Activated CD8-positive, alpha-beta T cell treated with anti-CD3 and anti-CD28 coated beads for 36 hours (primary cell): Measurements from ENCODE around the gene C1orf167. TPM values are rescaled to one million over a fixed set of nuclear protein-coding genes. Genes with fewer than 3 reads are reported as not detected.
A peak's percentile ranks its signal among the peaks of the same experiment; 100 is the strongest.

ENCODE experiments used
- ATAC-seq: fragments of 200-7000 bp; cut with Tn5 transposase; one replicate; pipeline ENCODE4 v1.10.0; 2021; ENCODE audit warnings: mild to moderate bottlenecking, moderate library complexity
- CTCF ChIA-PET: fragments of 350-600 bp; sonication (Branson Sonifier 250); formaldehyde crosslinking; loops from one replicate; lab custom pipeline; 2021; ENCODE audit warnings: antibody characterized with exemption; lab: Charles Lee
- POLR2A ChIA-PET: fragments of 350-600 bp; sonication (Branson Sonifier 250); formaldehyde crosslinking; loops from one replicate; lab custom pipeline; 2021; ENCODE audit warnings: antibody characterized with exemption; lab: Charles Lee
- DNase-seq: peaks from one replicate; pipeline ENCODE4 v3.0.0-alpha.2; 2020
- H3K27ac Mint-ChIP-seq: one replicate; pipeline ENCODE4 v1.8.0; 2021; ENCODE audit warnings: mild to moderate bottlenecking, mixed read lengths
- H3K27me3 Mint-ChIP-seq: one replicate; pipeline ENCODE4 v1.8.0; 2021; ENCODE audit warnings: mixed read lengths
- H3K36me3 Mint-ChIP-seq: one replicate; pipeline ENCODE4 v1.8.0; 2021; ENCODE audit warnings: low read depth, mixed read lengths
- H3K4me1 Mint-ChIP-seq: one replicate; pipeline ENCODE4 v1.8.0; 2021; ENCODE audit warnings: low read depth, mixed read lengths
- H3K4me3 Mint-ChIP-seq: one replicate; pipeline ENCODE4 v1.8.0; 2021; ENCODE audit warnings: mild to moderate bottlenecking, moderate library complexity, mixed read lengths
- H3K9me3 Mint-ChIP-seq: one replicate; pipeline ENCODE4 v1.8.0; 2021; ENCODE audit warnings: mixed read lengths
- intact Hi-C: fragments of 100-400 bp; cut with micrococcal nuclease; formaldehyde crosslinking; loops from one replicate; pipeline ENCODE4 v1.10.0; 2022
- total RNA-seq, 2 experiments: library from RNA; stranded (reverse); gene quantifications; one replicate each; pipeline ENCODE4 v1.2.3, GENCODE V29; 2021
- TF ChIP-seq, protein P1 (sequence below): fragments of 200-600 bp; IDR thresholded peaks from one replicate; pipeline ENCODE4 v1.8.0; 2022; ENCODE audit warnings: antibody characterized with exemption, mild to moderate bottlenecking

C1orf167 gene
- total RNA-seq, 2 experiments from 2014 or later = not detected

DNA sequence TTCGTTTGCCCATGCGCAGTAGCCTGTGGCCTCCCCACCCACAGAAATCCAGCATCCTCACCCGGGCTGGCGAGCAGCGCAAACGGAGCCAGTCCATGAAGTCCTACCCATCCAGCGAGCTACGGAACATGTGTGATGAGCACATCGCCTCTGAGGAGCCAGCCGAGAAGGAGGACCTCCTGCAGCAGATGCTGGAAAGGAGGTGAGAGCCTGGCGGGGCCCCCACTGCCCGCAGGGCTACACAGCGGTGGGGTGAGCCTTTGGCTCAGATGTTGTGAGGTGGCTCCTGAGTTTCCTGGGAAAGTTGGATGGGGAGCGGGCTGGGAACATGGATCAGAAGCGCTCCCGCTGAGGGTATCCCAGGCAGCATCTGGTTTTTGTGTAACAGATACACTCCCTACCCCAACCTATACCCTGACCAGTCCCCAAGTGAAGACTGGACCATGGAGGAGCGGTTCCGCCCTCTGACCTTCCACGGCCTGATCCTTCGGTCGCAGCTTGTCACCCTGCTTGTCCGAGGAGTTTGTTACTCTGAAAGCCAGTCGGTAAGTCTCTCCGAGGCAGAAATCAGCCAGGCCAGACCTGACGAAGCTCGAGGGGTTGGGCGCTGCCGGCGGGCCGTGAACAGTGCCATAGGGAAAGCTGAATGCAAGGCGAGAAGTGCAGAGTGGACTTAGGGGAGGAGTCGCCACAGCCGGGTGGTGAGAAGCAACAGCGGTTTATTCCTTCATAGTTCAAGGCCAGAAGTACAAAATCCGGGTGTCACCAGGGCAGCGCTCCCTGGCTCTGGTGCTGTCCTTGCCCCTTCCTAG, 75.2 kb downstream of the C1orf167 start:
- no peak for DNase-seq
- H3K36me3 Mint-ChIP-seq = peaks cover 23% of the 10 kb centered on the region
- no peaks in the 10 kb centered on the region for H3K27me3 Mint-ChIP-seq
- H3K4me3 Mint-ChIP-seq = no peak overlapping the region
- H3K4me1 Mint-ChIP-seq = no peaks in the 10 kb centered on the region
- intact Hi-C loops = loop anchor here (5.0 kb wide), 1 partner anchor 55 kb away; no protein-coding TSS in a partner anchor
- no peak overlapping the region for H3K27ac Mint-ChIP-seq
- TF ChIP-seq, protein P1, sequence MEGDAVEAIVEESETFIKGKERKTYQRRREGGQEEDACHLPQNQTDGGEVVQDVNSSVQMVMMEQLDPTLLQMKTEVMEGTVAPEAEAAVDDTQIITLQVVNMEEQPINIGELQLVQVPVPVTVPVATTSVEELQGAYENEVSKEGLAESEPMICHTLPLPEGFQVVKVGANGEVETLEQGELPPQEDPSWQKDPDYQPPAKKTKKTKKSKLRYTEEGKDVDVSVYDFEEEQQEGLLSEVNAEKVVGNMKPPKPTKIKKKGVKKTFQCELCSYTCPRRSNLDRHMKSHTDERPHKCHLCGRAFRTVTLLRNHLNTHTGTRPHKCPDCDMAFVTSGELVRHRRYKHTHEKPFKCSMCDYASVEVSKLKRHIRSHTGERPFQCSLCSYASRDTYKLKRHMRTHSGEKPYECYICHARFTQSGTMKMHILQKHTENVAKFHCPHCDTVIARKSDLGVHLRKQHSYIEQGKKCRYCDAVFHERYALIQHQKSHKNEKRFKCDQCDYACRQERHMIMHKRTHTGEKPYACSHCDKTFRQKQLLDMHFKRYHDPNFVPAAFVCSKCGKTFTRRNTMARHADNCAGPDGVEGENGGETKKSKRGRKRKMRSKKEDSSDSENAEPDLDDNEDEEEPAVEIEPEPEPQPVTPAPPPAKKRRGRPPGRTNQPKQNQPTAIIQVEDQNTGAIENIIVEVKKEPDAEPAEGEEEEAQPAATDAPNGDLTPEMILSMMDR = no peak
- ChIA-PET POLR2A (interaction anchor here (8.7 kb wide), 1 partner anchor 71 kb away, joined by 111 read pairs; no protein-coding TSS in a partner anchor), CTCF (interaction anchor here (0.6 to 5.3 kb wide), 17 partner anchors 9 to 283 kb away, joined by 3 to 45 read pairs (median 5); partner anchors contain the start of gene CLCN6)
- ATAC-seq = no peak
- H3K9me3 Mint-ChIP-seq = no peaks in the 10 kb centered on the region

DNA sequence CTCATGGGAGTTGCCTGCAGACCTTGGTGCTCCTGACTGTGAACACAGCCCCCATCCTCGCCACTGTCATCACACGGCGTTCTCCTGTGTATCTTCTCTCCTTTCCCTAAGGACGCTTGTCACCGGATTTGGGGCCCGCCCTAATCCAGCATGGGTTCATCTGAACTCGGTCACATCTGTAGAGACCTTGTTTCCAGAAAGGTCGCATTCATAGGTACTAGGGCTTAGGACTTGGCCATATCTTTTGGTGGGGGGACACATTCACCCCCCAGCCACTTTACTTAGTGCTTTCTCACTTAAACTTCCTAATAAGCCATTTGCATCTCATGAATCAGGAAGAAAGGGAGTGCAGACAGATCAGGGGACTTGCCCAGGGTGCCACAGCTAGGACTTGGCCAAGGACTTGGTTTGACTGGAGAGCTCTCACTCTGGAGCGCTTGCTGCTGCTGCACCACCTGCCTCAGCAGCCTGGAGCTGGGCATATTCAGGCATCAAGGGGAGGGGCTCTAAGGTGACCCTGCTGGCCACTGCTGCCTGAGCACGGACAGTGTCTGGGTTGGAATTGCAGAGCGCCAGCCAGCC, 75.9 kb downstream of the C1orf167 start:
- Mint-ChIP-seq H3K9me3 (no peaks in the 10 kb centered on the region), H3K36me3 (peaks cover 23% of the 10 kb centered on the region), H3K4me3 (no peak overlapping the region), H3K27me3 (no peaks in the 10 kb centered on the region), H3K27ac (no peak overlapping the region), H3K4me1 (no peaks in the 10 kb centered on the region)
- POLR2A ChIA-PET = interaction anchor here (1.3 to 8.7 kb wide), 2 partner anchors 27 to 71 kb away, joined by 3 to 111 read pairs; no protein-coding TSS in a partner anchor
- intact Hi-C loops = loop anchor here (5.0 kb wide), 1 partner anchor 54 kb away; no protein-coding TSS in a partner anchor
- DNase-seq (no peak), ATAC-seq (no peak)
- TF ChIP-seq, protein P1 = no peak
- CTCF ChIA-PET = interaction anchor here (0.6 to 5.3 kb wide), 34 partner anchors 10 to 373 kb away, joined by 3 to 45 read pairs (median 4); partner anchors contain the start of genes CLCN6 and NPPA

DNA sequence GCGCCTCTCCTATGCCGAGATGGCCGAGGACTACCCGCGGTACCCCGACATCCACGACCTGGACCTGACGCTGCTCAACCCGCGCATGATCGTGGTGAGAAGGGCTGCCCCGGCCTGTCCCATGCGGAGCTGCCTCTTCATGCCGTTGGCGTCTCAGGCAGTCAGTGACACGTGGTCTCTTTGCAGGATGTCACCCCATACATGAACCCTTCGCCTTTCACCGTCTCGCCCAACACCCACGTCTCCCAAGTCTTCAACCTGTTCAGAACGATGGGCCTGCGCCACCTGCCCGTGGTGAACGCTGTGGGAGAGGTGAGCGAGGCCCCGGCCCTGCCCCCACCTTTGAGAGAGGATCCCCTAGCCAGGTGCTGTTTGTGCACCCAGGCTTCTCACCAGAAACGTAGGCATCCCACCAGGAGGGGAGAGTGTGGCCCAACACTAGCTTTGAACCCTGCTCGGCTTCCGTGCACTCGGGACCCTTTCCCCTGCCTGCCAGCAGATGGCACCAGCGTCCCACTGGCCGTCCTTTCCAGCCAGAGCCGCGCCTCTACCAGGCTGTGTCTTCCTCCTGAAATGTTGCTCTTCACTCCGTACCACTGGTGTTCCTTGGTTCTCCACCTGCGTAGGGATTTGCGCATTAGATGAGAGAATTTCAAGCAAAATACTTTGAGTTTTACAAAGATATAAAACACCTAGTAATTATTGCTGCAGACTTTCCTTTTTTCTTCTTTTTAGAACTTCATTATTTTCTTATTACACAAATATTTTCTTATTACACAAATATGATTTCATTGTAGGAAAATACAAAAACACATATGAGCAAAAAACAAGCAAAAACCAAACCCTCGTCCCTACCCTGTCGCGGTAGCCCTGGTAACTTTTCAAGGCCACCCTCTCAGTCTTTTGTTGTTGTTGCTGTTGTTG, 76.6 kb downstream of the C1orf167 start:
- ATAC-seq (peak; percentile 97), DNase-seq (peak; percentile 73)
- TF ChIP-seq, protein P1 = peak; percentile 99
- intact Hi-C loops = loop anchor here (5.0 kb wide), 1 partner anchor 54 kb away; no protein-coding TSS in a partner anchor
- ChIA-PET POLR2A (interaction anchor here (0.7 to 8.7 kb wide), 3 partner anchors 28 to 70 kb away, joined by 3 to 111 read pairs (median 3); no protein-coding TSS in a partner anchor), CTCF (interaction anchor here (0.6 to 5.3 kb wide), 33 partner anchors 9 to 372 kb away, joined by 3 to 45 read pairs (median 4); partner anchors contain the start of genes CLCN6 and NPPA)
- H3K9me3 Mint-ChIP-seq = no peaks in the 10 kb centered on the region
- H3K4me3 Mint-ChIP-seq = no peak overlapping the region
- H3K36me3 Mint-ChIP-seq = peaks cover 23% of the 10 kb centered on the region
- H3K27ac Mint-ChIP-seq = no peak overlapping the region
- no peaks in the 10 kb centered on the region for H3K27me3 Mint-ChIP-seq
- H3K4me1 Mint-ChIP-seq = no peaks in the 10 kb centered on the region

Other genes starting within 250 kb of the C1orf167 start
- 1 to 10 TPM; 1.7 to 1.9 TPM for gene FBXO2, start 107.8 kb upstream of the C1orf167 start, total RNA-seq
- 10 to 100 TPM; 18.1 to 20.4 TPM for gene FBXO44, start 107.3 kb upstream of the C1orf167 start, total RNA-seq
- gene FBXO6, start 98.0 kb upstream of the C1orf167 start, total RNA-seq = 1 to 10 TPM; 6.2 to 7.9 TPM
- gene MAD2L2, start 81.0 kb upstream of the C1orf167 start, total RNA-seq = 10 to 100 TPM; 86.5 to 90.4 TPM
- under 1 TPM; 0.18 to 0.20 TPM for gene DRAXIN, start 70.5 kb upstream of the C1orf167 start, total RNA-seq
- 1 to 10 TPM; 8.9 to 9.4 TPM for gene AGTRAP, start 26.1 kb upstream of the C1orf167 start, total RNA-seq
- gene MTHFR, start 43.8 kb downstream of the C1orf167 start, total RNA-seq = 1 to 10 TPM; 9.6 TPM
- gene CLCN6, start 44.0 kb downstream of the C1orf167 start, total RNA-seq = 10 to 100 TPM; 10.8 to 12.2 TPM
- gene NPPA, start 85.6 kb downstream of the C1orf167 start, total RNA-seq = not detected
- not detected for gene NPPB, start 96.8 kb downstream of the C1orf167 start, total RNA-seq
- gene KIAA2013, start 164.2 kb downstream of the C1orf167 start, total RNA-seq = 10 to 100 TPM; 23.5 to 25.5 TPM
- gene PLOD1, start 172.5 kb downstream of the C1orf167 start, total RNA-seq = 10 to 100 TPM; 21.5 to 22.0 TPM
- gene MFN2, start 218.3 kb downstream of the C1orf167 start, total RNA-seq = 10 to 100 TPM; 51.0 to 51.1 TPM